ENCODE measurements around the gene CFAP52. TPM values are rescaled to one million over a fixed set of nuclear protein-coding genes. Genes with fewer than 3 reads are reported as not detected.
A peak's percentile ranks its signal among the peaks of the same experiment; 100 is the strongest.

The CFAP52 gene
- total and polyA plus RNA-seq, 2 experiments from 2014 or later, result not detected

DNA sequence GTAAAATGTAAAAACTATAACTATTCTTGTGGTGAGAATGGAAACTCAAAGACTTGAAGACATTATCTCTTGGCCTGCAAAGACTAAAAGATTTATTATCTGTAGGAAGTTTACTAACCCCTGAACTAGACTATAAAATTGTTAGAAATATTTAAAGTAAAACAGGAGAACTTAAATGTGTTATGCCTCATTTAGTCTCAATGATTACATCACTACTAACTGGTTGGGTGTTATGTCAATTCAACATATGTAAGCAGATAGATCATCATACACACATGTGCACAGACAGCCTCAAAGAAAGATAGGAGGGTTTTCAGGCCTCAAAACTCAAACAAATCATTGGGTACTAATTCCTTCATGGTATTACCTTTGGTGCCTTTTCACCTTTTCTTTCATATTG is 8.4 kb upstream of the CFAP52 start (continued):
- no peak for TF ChIP-seq NANOG (IDR thresholded peaks at IDR 0.05; ENCODE audit: borderline replicate concordance)
- TF ChIP-seq POLR2AphosphoS5 (IDR thresholded peaks at IDR 0.05; ENCODE audit: low read depth), result no peak
- TF ChIP-seq ZNF114 (CRISPR knock-in tag; IDR thresholded peaks at IDR 0.05), result no peak

DNA sequence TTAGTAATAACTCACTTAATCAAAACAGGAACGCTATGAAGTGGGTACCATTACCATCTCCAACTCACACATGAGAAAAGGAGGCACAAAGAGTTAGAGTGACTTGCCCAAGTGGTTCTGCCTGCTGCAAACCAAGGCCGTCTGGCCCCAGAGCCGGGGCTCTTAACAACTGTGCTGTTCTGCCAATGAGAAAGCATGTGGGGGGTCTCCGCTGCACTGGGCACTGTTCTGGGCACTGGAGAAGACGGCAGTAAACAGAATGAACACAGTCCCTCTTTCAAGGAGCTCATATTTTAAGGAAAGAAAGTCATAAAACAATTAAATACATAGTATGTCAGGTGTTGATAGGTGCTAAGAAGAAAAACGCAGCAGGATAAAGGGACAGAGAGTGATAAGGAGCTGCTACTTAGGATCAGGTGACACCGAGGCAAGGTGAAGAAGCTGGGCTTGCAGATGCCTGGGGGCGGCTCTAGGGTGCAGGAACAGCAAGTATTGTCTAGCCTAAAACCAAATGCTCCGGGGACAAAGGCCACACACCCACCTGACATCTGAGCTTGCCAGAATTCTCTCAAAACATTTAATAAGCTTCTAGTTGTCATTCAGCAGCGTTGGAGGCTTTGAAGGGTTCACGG is 7.4 kb upstream of the CFAP52 start:
- Histone ChIP-seq H3F3A (replicated peaks; ENCODE audit: low read depth) (no peaks in the 10 kb centered on the region), H4K20me1 (replicated peaks; ENCODE audit: insufficient read depth) (no peaks in the 10 kb centered on the region; the same call in 1 of the 2 replicates), H3K4me3 (no peak overlapping the region), H3K27me3 (ENCODE audit: insufficient read depth) (no peaks in the 10 kb centered on the region), H3K4me2 (no peak overlapping the region), H3K79me2 (replicated peaks; ENCODE audit: insufficient read depth) (peaks cover 10% of the 10 kb centered on the region), H3K9me2 (ENCODE audit: insufficient read depth) (no peaks in the 10 kb centered on the region), H3K27ac (ENCODE audit: low read depth) (no peak overlapping the region), H2AFZ (no peak overlapping the region), H3K36me3 (ENCODE audit: insufficient read depth) (0 out of 2 replicates have a peak, but pooled peaks cover 10% of the 10 kb centered on the region), H3K4me1 (ENCODE audit: insufficient read depth) (no peaks in the 10 kb centered on the region)
- H3K9me3 Mint-ChIP-seq, result no peaks in the 10 kb centered on the region
- H3K27ac Mint-ChIP-seq, result no peak overlapping the region
- no peak for TF ChIP-seq NANOG (IDR thresholded peaks at IDR 0.05; ENCODE audit: borderline replicate concordance)
- no peak for TF ChIP-seq STAT1 (IDR thresholded peaks at IDR 0.05; ENCODE audit: unreplicated experiment)
- no peak for TF ChIP-seq POLR2AphosphoS5 (IDR thresholded peaks at IDR 0.05; ENCODE audit: low read depth)
- TF ChIP-seq, protein P1, sequence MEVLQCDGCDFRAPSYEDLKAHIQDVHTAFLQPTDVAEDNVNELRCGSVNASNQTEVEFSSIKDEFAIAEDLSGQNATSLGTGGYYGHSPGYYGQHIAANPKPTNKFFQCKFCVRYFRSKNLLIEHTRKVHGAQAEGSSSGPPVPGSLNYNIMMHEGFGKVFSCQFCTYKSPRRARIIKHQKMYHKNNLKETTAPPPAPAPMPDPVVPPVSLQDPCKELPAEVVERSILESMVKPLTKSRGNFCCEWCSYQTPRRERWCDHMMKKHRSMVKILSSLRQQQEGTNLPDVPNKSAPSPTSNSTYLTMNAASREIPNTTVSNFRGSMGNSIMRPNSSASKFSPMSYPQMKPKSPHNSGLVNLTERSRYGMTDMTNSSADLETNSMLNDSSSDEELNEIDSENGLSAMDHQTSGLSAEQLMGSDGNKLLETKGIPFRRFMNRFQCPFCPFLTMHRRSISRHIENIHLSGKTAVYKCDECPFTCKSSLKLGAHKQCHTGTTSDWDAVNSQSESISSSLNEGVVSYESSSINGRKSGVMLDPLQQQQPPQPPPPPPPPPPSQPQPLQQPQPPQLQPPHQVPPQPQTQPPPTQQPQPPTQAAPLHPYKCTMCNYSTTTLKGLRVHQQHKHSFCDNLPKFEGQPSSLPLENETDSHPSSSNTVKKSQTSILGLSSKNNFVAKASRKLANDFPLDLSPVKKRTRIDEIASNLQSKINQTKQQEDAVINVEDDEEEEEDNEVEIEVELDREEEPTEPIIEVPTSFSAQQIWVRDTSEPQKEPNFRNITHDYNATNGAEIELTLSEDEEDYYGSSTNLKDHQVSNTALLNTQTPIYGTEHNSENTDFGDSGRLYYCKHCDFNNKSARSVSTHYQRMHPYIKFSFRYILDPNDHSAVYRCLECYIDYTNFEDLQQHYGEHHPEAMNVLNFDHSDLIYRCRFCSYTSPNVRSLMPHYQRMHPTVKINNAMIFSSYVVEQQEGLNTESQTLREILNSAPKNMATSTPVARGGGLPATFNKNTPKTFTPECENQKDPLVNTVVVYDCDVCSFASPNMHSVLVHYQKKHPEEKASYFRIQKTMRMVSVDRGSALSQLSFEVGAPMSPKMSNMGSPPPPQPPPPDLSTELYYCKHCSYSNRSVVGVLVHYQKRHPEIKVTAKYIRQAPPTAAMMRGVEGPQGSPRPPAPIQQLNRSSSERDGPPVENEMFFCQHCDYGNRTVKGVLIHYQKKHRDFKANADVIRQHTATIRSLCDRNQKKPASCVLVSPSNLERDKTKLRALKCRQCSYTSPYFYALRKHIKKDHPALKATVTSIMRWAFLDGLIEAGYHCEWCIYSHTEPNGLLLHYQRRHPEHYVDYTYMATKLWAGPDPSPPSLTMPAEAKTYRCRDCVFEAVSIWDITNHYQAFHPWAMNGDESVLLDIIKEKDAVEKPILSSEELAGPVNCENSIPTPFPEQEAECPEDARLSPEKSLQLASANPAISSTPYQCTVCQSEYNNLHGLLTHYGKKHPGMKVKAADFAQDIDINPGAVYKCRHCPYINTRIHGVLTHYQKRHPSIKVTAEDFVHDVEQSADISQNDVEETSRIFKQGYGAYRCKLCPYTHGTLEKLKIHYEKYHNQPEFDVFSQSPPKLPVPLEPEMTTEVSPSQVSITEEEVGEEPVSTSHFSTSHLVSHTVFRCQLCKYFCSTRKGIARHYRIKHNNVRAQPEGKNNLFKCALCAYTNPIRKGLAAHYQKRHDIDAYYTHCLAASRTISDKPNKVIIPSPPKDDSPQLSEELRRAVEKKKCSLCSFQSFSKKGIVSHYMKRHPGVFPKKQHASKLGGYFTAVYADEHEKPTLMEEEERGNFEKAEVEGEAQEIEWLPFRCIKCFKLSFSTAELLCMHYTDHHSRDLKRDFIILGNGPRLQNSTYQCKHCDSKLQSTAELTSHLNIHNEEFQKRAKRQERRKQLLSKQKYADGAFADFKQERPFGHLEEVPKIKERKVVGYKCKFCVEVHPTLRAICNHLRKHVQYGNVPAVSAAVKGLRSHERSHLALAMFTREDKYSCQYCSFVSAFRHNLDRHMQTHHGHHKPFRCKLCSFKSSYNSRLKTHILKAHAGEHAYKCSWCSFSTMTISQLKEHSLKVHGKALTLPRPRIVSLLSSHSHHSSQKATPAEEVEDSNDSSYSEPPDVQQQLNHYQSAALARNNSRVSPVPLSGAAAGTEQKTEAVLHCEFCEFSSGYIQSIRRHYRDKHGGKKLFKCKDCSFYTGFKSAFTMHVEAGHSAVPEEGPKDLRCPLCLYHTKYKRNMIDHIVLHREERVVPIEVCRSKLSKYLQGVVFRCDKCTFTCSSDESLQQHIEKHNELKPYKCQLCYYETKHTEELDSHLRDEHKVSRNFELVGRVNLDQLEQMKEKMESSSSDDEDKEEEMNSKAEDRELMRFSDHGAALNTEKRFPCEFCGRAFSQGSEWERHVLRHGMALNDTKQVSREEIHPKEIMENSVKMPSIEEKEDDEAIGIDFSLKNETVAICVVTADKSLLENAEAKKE (CRISPR knock-in tag; IDR thresholded peaks at IDR 0.05), result no peak
- no peak overlapping the region for H3K4me3 Mint-ChIP-seq
- DNase-seq (ENCODE audit: low spot score) (peak; percentile 5), ATAC-seq (no peak)
- no peaks in the 10 kb centered on the region for H3K4me1 Mint-ChIP-seq
- H3K27me3 Mint-ChIP-seq (ENCODE audit: insufficient read depth, low read depth, poor library complexity), result peaks cover 2% of the 10 kb centered on the region
- H3K36me3 Mint-ChIP-seq (ENCODE audit: low read depth), result peaks cover 10% of the 10 kb centered on the region
